ENCODE results near the gene ADAMTS13.

- TF ChIP-seq, protein P1, sequence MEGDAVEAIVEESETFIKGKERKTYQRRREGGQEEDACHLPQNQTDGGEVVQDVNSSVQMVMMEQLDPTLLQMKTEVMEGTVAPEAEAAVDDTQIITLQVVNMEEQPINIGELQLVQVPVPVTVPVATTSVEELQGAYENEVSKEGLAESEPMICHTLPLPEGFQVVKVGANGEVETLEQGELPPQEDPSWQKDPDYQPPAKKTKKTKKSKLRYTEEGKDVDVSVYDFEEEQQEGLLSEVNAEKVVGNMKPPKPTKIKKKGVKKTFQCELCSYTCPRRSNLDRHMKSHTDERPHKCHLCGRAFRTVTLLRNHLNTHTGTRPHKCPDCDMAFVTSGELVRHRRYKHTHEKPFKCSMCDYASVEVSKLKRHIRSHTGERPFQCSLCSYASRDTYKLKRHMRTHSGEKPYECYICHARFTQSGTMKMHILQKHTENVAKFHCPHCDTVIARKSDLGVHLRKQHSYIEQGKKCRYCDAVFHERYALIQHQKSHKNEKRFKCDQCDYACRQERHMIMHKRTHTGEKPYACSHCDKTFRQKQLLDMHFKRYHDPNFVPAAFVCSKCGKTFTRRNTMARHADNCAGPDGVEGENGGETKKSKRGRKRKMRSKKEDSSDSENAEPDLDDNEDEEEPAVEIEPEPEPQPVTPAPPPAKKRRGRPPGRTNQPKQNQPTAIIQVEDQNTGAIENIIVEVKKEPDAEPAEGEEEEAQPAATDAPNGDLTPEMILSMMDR (IDR thresholded peaks at IDR 0.05), result no peak
- no peak for TF ChIP-seq EZH2 (IDR thresholded peaks at IDR 0.05)
Measured at GRCh38 chr9:133389025-133389557, 33.1 kb upstream of the ADAMTS13 start.
